Activated CD4-positive, alpha-beta T cell treated with anti-CD3 and anti-CD28 coated beads, Interleukin-2, amount 50 U/mL, for 1 hour (primary cell): ENCODE measurements around the gene OAS3.
"Not testable (repeated sequence)": the region's sequence is repeated elsewhere in the genome, so short reads cannot be mapped to it uniquely, and the experiment has no call there.

Experiments used
- DNase-seq: peaks from one replicate; pipeline ENCODE4 v3.0.0-alpha.2; 2020

Gene OAS3

DNA sequence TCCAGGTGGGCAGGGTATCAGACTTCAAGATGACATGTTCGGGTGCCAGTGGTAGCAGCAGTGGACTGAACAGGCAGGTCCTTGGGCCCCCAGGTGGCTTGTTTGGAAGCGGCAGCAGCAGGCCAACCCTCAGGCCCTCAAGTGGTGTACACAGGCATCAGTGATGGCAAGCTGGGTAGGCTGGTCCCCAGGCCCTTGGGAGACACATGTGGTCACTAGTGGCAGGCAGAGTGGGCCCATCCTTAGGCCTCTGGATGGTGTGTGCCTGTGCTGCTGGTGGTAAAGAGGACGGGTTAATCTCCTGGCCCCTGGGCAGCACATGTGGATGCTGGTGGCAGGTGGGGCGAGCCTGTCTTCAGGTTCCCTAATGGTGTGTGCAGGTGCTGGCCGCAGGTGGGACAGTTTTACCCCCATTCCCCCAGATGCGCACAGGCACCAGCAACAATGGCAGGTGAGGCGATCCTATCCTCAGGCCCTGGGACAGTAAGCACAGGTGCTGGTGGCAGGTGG is 48.1 kb downstream of the OAS3 start:
- no peak for DNase-seq

DNA sequence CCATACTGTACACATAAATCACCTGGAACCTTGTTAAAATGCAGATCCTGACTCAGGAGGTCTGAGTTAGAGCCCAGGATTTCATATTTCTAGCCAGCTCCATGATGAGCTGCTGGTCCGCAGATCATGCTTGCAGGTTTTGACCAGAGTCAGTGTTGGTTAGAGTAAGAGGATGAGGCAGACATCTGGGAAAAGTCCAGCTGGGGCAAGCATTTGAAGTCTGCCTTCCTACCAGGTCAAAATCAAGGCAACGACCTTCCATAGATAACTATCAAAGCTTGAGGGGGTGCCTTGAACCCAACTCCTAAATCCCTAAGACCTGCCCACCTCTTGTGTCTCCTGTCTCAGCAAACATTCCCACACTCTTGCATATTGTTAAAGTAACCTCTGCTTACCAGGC is 49.3 kb downstream of the OAS3 start:
- no peak for DNase-seq

DNA sequence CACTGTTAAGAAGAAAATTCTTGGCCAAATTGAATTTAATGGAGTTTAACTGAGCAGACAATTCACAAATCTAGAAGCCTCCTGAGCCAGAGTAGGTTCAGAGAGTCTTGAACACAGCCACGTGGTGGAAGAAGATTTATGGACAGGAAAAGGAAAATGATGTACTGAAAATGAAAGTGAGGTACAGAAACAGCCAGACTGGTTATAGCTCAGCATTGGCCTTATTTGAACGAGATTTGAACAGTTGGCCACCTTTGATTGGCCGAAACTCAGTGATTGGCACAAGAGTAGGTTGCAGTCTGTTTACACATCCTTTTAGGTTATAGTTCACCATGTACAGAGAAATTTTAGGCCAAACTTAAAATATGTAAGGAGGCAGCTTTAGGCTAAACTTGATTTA is 50.0 kb downstream of the OAS3 start:
- DNase-seq = no peak

DNA sequence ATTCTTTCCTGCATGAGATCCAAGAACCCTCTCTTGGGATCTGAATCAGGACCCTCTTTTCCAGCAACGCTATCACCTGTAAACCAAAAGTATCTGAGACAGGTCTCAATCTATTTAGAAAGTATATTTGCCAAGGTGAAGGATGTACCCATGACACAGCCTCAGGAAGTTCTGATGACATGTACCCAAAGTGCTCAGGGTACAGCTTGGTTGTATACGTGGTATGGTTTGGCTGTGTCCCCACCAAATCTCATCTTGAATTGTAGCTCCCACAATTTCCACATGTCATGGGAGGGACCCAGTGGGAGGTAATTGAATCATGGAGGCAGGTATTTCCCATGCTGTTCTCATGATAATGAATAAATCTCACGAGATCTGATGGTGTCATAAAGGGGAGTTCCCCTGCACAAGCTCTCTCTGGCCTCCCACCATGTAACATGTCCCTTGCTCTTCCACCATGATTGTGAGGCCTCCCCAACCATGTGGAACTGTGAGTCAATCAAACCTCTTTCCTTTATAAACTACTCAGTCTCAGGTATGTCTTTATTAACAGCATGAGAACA is 50.6 kb downstream of the OAS3 start:
- not testable (repeated sequence) for DNase-seq

DNA sequence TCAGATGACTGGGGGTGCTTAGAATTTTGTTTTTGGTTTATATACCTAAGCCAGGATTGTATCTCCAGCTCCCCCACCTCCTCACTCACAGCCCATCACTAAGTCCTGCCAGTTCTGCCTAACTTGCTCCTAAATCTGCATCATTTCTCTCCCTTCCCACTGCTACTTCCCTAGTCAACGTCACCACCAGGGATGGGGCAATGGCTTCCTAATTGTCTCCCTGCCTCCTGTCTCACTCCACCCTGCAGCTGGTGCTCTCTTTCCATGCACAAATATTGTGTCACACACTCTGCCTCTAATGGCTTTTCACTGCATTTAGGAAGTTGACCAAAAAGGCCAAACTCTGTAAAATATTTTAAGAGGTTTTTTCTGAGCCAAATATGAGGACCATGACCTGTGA is 51.5 kb downstream of the OAS3 start:
- DNase-seq = no peak

DNA sequence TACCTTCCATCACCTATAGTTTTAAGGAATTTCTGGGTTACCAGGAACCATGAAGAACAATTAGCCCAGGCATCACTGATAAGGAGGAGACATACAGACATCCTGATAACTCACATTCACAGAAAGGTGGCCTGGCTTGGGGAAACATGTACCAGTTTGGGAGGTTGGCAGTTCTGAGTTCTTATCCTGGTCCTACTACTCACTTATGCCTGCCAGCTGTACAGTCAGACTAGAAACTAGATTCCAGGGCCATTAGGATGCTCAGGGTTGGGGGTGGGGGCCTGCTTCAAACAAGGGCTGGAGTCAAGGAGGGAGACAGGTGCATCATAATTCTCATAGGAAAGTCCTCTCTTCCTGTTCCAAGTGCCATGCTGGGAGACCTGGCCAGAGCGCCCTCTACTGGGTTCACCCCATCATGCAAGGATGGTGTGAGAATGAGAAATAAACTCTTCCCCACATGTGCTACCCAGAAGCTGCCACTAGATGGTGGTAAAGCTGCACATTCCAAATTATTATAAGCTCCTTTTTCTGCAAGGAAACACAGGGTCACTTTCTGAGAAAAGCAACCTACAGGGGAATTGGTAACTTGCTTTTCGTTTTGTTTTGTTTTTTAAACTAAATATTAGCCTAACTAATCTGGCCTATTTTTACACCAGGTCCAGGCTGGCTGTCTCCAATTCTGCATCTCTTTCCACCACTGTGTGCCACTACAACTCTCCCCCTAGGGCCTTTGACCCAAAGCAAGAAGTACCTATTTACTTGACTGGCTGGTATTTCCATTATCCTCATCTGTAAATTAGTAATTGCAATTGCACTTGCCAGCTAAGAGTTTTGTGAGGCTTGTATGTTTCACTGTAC is 54.5 kb downstream of the OAS3 start:
- DNase-seq = peak; percentile 65

DNA sequence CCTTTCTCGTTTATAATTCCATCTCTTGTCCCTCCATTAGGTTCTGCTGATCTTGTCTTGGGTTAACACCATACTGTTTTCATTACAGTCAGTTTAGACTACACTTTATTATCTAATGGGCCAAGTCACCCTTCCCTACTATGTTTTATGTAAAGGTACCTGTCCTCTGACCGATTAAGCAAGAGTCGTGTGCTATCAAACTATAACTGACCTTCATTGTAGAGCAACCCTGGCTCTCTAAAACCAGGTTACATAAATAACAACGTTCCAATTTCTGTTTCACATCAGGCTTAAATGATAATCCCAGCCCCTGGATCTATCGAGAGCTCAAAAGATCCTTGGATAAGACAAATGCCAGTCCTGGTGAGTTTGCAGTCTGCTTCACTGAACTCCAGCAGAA is 56.7 kb downstream of the OAS3 start:
- no peak for DNase-seq

DNA sequence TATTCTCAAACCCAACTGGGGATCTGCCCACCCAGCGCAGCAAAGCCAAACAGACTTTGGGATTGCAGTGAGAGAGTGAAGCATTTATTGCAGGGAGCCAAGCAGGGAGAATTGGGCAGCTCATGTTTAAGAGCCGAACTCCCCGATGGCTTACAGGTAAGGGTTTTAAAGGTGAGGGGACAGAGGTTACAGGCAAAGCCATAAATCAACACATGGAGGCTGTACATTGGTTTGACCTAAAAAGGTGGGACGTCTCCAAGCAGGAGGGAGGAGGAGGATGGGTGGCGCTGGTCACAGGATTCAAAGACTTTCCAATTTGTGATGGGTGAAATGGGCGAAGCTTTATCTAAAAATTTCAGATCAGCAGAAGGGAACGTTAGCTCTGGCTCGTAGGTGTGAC is 58.2 kb downstream of the OAS3 start:
- no peak for DNase-seq

DNA sequence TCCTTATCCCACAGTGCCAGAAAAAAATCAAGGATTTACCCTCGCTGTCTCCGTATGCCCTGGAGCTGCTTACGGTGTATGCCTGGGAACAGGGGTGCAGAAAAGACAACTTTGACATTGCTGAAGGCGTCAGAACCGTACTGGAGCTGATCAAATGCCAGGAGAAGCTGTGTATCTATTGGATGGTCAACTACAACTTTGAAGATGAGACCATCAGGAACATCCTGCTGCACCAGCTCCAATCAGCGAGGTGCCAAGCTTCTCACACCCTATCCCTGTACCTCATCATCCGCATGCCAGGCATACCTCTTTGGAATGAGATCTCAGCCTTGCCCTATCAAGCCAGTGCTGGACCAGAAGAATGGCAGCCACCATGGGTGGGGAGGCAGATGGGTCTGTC is 59.2 kb downstream of the OAS3 start:
- DNase-seq = no peak

DNA sequence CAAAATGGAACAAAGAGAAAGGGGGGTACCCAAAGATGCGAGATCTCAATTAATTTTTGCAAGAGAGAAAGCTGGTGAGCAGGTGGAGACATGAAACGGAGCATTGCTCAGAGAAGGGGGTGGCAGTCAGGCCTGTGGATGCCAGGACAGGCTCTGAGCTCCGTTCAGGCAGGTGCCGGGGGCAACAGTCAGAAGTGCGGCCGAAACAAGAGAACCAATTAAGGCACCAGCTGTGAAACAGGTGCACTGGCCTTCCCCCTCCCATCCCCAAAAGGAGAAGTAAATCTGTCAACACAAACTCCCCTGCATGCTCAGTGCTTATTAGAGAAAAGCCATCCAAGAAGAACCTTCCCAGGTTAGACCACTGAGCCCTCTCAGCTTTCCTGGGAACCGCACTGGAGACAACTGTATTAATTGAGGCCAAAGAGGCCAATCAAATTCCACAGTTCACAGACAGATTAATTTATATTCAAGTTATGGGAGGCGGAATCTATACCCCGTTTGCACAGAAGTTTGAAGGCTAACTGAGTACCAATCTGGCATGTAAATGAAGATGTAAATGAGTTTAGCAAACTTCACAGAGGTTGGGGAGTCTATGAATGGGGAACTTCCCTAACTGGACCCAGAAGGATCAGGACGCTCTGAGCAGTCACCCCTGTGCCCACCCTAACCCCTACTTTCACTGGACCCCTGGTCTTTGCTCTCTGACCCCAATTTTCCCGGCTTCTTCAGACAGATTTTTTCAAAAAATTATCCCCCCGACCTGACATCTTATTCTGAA is 60.9 kb downstream of the OAS3 start:
- no peak for DNase-seq

DNA sequence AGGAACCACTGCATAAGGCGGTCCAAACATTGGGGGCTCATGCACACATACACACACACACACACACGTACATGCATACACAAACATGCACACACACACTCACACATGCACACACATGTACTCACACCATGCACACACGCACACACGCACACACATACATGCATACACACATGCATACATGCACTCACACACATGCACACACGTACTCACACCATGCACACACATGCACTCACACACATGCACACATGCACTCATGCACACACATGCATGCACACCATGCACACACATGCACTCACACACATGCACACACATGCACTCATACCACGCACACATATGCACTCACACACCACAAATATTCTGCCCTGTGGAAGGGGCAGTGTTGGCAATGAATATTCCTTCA is 62.2 kb downstream of the OAS3 start:
- DNase-seq = no peak

DNA sequence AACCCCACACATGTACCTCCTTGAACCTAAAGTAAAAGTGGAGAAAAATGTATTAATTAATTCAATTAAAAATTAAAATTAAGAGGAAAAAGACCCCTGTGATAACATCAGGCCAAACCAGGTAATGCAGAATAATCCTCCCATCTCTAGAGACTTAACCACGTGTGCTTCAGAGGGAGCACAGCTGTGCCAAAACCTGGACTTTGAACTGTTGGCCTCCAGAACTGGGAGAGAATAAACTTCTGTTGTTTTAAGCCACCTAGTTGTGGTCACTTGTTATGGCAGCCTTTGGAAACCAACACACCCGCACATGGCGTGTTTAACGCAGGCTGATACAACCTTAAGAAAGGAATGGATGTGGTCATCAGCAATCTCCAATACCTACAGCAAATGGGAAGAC is 63.9 kb downstream of the OAS3 start:
- no peak for DNase-seq

DNA sequence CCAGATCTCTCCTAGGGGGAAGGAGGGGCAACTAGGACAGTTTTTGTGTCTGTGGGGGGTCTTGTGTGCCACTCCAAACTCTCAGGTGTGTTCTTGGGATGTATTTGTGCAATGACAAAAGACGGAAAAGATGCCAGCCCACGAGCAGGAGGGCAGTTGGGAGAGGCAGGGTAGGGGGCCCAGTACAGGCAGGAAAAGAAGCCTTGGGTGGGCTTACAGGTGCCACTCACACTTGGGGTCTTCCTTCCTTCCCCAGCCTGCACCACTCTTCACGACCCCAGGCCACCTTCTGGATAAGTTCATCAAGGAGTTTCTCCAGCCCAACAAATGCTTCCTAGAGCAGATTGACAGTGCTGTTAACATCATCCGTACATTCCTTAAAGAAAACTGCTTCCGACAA is 64.4 kb downstream of the OAS3 start:
- no peak for DNase-seq

DNA sequence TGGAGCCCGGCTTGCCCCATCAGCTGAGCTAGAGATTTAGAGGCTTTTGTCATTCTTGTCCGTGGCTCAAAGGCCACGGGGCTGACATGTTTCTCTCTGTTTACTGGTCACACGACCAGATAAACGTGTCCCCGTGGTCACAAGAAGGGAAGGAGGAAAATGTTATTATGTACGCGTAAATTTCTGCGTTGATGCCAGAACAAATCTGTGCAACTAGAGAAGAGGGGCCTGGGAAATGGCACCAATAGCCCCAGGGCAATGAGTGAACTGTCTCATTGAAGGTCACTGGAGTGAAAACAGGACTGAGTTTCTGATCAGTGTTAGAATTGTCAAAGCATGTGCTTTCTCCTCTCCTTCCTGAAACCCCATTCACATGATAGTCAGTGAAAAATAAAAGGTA is 65.4 kb downstream of the OAS3 start:
- no peak for DNase-seq

DNA sequence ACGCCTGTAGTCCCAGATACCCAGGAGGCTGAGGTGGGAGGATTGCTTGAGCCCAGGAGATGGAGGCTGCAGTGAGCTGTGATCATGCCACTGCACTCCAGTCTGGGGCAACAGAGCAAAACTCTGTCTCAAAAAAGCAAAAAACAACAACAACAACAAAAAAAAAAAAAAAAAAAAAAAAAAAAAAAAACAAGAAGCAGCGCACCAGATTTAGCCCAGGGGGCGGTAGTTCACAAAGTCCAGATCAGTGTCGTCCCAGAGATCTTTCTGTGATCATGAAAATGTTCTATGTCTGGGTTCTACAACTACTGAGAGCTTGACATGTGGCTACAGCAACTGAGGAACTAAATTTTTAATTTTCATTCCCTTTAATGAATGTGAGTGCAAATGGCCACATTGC is 67.5 kb downstream of the OAS3 start:
- no peak for DNase-seq

DNA sequence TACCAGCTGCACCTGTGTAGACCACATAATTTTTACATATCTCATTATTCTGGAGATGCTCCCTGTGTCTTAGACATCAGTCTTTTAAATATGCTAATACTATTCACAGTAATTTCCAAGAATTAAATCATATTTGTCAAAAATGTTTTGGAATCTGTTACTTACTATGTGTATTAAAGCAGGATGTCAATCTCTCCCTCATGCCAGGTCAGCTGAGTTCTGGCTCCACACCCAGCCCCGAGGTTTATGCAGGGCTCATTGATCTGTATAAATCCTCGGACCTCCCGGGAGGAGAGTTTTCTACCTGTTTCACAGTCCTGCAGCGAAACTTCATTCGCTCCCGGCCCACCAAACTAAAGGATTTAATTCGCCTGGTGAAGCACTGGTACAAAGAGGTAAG is 67.9 kb downstream of the OAS3 start:
- no peak for DNase-seq

DNA sequence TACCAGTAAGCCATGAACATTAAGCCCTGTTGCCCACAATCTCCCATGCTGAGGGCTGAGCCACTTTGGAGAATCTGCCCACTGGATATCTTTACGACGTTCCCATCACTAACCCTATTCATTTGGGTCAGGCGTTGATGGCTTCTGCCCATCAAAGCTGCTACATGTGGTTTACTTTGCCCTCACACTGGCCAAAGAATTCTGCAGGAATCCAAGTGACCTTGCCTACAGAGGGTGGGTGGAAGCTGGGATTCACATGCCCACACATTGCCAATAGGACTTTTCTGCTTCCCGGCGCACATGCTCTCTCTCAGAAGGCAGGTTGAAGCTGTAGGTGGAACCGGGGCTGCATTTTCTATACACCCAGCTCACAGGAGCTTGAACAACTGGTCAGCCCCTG is 68.4 kb downstream of the OAS3 start:
- DNase-seq = no peak

DNA sequence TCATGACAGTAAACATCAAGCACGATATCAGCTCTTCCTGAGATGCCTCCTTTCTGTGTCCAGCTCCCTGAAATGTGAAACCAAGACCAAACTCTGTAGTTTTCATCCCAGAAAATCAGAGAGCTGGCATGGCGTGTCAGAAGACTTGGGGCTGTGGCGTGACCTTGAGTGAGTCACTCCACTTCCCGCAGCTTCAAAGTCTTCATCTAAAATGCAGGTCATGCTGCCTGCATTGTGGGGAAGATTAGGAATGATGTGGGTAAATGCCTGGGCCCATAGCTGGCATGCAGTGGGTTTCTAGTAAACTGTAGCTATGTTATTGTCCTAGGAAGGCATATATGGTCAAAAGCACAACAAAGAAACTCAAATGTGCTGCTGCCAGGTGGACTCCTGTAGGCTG is 68.9 kb downstream of the OAS3 start:
- DNase-seq = no peak

DNA sequence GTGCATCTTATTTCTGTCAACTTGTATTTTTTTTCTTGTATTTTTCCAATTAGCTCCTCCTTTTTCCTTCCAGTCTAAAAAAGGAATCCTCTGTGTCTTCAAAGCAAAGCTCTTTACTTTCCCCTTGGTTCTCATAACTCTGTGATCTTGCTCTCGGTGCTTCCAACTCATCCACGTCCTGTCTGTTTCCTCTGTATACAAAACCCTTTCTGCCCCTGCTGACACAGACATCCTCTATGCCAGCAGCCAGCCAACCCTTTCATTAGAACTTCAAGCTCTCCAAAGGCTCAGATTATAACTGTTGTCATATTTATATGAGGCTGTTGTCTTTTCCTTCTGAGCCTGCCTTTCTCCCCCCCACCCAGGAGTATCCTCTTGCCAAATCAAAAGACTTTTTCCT is 72.4 kb downstream of the OAS3 start:
- no peak for DNase-seq

DNA sequence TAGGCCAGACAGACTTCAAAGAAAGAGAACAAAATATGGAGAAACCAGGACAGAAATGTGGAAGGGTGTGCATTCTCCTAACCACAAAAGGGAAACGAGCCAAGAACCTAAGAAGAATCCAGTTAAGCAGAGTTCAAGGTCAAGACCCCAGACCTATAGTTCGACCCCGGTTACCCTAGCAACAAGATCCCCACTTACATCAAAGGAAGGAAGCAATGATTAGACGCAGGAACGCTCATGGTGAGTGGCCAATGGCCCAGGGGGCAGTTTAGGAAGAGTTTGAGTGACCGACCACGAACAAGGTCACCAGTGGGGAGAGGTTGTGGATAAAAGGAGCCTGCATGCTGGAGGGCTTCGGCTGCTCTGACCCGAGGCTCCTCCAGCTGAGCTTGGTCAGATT is 76.3 kb downstream of the OAS3 start:
- DNase-seq = no peak

DNA sequence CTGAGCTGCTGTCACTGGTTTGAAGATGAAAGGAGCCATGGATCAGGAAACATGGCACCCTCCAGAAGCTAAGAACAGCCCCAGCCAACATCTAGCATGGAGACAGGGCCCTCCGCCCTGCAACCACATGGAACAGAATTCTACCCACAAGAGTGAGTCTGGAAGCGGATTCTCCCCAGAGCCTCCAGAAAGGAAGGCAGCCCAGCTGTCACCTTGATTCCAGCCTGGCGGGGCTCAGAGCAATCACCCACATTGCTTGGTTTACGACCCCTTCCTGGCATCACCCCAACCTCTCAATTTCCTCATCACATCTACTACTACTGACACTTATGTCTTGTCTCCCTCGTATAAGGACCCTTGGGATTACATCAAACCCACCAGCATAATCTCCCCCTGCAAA is 78.5 kb downstream of the OAS3 start:
- no peak for DNase-seq

DNA sequence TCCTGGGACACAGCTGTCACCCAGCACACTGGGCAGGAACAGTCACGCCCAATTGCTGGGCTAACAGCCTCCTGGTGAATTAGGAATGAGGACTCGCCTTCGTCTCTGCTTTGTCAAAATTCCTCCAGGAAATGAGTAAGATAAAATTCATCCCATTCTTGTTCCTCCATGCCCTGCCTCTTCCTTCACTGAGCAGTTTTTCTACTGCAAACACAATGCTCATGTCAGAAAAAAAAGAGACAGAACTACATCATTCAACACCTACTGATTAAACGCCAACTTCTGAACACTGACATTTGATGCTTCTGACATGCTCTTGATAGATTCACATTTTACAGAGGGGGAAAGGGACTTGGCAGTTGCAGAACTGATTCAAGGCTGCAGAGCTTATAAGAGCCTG is 80.8 kb downstream of the OAS3 start:
- no peak for DNase-seq

DNA sequence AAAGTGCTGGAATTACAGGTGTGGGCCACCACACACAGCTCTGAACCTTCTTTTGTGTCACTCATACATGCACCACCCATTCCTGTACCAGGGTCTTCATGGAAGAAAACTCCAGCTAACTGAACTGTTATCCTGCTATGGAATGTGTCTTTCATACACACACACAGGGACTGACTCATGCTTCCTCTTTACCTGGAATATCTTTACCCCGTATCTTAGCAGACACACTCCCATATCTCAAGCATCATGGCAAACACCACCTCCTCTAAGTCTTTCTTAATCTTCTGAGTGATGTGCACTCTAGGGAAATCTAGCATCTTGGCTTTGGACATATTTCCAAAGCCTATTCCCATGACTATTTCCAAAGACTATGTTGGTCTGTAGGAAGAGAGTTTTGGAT is 83.2 kb downstream of the OAS3 start:
- no peak for DNase-seq
